Activated CD4-positive, alpha-beta T cell treated with anti-CD3 and anti-CD28 coated beads for 1 hour (primary cell): ENCODE measurements around the gene TMEFF2.
"Not testable (repeated sequence)": the region's sequence is repeated elsewhere in the genome, so short reads cannot be mapped to it uniquely, and the experiment has no call there.

ENCODE experiments used
- DNase-seq: peaks from one replicate; pipeline ENCODE4 v3.0.0-alpha.2; 2020

TMEFF2 gene

DNA sequence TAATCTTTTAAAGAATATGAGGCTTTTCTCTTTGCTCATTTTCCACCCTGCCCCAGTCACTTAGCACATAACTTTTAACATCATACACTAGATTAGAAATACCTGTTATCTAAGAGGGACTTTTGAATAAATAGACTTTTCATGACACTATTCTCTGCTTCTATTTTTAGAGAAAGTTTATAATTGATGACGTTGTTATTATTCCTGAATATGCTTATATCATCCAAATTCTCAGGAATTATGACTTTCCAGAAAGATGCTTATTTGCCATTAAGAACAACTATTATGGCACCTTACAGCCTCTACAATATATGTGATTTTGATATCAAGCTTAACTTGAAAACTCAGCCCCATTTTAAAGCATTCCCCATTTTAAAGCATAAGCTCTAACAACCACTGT is 11.4 kb downstream of the TMEFF2 start:
- no peak for DNase-seq

DNA sequence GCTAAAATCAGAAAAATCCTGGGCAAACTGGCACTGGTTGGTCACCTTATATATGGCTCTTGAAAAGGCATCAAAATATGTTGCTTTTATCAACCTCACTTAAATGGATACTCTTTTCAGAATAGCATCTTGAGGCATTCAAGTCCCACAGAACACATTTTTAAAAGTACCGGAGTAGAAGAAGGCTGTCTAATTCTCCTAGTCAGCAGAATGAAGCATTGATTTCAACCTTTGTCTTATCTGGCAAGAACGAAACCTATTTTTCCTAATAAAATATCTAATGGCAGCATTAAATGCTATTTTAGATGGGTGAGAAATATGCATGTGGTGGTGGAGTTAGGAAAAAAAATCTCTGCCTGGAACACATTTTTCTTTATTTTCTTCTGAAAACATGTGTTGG is 27.8 kb downstream of the TMEFF2 start:
- DNase-seq, result no peak

DNA sequence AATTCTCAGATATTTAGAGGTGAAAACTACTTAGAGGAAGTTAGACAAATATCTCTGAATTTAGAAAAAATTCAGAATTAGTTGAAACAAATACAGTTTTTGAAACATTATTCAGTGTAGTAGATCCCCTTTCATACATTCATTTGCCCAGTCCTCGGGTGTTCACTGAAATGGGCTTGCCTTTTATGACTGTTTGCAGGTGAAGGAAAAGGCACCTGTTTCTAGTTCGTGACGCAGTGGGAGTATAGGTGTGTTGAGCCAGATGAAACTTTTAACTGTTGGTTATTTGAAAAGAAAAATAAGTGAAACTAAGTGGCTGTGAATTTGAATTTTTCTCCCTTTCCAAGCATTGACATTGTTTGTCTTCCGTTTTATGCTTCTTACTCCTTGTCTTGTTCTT is 28.9 kb downstream of the TMEFF2 start:
- no peak for DNase-seq

DNA sequence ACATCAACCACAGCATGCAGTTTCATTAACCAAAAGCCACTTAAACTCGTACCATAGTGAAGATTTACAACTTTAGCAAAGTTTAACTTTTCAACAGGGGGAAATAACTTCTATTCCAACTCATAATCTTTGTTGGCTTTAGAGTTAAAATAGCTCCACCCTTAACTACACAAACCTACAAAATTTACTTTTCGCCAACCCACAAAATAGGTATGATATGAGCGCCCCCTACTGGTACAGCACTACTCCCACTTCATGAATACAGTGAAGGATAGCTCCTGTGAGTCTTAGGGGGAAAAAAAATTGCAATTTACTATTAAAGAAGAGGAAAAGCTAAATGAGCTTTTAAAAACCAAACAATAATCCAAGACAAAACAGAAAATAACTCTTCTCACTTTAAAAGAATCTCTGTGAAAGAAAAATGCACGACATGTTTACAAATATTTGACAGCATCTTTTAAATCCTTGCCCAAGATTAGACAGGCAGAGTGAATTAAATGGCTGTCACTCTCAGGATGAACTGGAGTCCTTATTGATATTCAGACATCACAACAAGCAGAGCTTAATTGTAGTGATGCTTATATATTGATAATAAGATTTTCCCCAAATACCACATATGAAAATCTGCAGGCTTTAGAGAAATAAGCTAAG is 32.2 kb downstream of the TMEFF2 start:
- peak; percentile 27 for DNase-seq

DNA sequence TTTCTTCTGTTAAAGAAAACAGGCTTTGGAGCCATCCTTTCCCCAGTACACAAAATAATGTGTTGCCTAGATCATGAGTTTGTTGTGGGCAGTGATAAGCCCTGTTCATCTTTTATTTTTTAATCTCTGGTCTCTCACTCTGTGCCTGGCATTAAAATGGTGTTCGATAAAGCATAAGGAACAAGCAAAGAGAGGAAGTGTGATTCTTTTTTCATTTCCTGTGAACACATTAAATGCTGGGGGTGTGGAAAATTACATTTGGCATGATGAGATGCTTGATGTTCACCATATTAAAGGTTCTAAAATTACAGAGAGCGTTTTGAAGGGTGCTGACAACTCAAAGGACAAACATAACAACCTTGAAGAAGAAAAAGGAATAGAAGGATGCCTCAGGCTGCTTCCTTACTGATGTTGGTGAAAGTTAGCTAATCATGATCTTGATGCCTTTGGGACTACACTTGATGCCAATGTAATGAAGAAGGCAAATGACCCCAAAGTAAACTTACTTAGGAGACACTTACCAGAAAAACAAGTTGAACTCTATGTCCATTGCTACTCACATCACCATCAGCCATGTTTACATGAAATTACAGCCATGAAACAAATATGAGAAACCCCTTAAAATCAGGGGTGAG is 33.0 kb downstream of the TMEFF2 start:
- DNase-seq, result no peak

DNA sequence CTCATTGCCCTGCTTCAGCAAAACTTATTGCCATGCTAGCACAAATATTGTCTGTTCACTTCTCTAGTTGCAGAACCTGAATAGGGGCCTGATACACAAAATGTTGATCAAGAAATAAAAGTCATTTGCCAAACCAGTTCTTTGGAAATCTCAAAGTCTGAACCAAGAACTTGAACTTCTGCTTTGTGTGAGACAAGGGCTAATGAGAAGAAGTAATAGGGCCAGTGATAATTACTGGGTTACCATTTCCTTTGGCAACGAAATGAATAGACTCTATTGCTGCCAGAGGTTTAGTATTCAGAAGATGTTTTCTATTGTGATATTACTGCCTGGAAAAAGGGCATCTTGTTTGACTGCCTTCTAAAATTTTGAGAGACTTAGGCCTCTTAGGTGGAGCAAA is 35.0 kb downstream of the TMEFF2 start:
- DNase-seq, result no peak

DNA sequence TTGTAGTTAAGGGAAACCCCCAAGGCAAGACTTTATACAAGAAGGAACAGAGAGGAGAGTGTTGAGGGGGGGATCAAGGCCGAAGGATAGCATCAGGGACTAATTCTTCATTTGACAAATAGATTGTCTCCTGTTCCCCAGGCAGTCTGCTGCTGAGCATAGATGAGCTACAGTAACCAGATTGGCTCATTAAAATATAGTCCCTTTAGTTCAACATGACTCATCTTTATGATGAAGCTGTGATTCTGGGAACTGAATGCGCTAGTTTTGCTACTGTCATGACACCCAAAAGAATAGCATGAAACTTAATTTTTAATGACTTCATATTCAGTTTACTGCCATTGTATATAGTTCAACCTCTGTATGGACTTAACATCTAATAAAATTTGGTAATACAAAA is 35.5 kb downstream of the TMEFF2 start:
- DNase-seq, result no peak

DNA sequence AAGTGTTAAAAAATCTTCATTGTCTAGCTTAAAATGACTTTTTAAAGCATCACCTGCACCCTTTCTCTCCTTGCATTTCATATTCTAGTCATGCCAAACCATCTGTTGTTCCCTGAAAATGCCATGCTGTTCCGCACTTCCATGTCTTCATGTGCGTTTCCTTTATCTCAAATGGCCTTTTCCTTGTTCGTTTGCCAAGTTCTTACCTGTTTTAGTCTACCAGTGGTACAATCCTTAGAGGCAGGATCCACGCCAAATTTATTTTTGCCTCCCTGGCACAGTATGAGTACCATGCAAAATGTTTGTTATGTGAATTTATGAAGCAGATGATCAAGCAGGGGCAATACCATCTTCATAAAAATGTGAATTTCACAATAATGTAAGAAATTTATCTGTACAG is 37.0 kb downstream of the TMEFF2 start:
- DNase-seq, result no peak

DNA sequence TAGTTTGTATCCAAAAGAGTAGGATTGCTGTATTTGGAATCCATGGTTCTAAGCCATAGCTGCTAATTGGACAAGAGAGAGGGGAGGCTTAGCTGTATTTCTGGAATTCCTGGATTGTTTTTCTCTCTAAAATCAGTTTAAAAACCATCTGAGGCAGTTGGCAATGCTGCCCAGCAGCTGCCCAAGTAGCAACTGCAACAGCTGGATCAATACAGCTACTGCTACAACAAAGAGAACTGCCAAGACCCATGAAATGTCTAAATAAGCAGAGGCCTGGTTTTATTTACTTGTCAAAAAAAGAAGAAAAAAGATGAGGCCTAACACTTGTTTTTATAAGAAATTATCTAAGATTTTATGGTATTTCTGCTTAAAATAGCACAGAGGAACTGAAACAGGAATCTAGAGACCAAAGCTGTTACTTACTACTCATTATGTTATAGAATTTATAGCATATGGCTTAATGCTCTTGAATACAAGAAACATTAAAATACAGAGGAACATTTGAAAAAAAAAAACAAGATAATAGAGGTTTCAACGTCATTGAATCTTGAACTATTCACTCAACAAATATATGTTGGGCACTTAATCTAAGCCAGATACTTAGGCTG is 39.1 kb downstream of the TMEFF2 start:
- no peak for DNase-seq

DNA sequence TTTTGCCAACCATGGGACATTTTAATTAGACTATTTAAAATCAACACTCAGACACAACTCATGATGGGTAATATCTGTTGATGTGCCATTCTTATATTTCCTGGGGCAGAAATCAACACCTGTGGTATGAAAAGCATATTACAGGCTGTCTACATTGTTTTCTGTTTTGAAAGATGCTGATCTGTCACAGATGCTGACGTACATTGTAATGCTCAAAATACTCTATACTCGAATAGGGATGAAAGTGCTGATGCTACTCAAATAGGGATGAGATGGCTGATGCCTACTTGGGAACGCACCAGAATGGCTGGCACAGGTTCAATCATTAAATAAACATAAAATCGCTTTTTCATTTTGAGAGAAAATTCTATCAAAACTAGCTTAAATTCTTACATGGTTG is 41.2 kb downstream of the TMEFF2 start:
- no peak for DNase-seq

DNA sequence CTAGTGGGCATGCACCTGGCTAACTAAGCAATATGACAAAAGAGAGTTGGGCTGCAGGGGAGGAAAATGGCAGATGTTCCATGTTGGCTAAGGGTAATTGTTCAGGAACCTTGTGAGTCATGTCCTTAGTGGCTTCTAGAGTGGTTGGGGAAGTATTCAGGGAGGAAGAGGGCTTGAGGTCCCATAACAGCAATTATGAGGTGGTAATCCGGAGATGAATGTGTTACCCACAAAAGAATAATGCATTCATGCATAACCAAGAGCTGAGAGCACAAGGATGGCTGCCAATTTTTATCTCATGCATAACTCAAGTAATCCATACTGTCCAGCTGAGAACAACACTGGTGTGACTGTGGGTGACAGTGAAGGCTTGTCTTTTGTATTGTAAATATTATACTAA is 42.9 kb downstream of the TMEFF2 start:
- DNase-seq, result no peak

DNA sequence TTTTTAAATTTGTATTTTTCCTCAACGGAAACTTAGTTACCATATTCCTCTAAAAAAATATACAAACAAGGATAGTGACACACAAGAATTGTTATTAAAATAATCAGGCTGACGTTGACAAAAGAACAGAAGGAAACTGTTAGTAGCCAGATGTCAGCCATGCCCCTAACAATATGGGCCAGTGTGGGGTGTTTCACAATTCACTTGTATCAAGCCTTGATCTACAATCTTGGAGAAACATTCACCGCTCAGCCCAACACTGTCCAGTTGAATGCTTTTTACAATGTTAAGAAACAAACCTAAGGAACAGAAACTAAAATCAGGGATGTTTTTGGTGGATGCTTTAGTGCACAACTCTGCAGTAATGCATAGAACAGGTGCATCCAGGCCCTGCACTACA is 44.6 kb downstream of the TMEFF2 start:
- no peak for DNase-seq

DNA sequence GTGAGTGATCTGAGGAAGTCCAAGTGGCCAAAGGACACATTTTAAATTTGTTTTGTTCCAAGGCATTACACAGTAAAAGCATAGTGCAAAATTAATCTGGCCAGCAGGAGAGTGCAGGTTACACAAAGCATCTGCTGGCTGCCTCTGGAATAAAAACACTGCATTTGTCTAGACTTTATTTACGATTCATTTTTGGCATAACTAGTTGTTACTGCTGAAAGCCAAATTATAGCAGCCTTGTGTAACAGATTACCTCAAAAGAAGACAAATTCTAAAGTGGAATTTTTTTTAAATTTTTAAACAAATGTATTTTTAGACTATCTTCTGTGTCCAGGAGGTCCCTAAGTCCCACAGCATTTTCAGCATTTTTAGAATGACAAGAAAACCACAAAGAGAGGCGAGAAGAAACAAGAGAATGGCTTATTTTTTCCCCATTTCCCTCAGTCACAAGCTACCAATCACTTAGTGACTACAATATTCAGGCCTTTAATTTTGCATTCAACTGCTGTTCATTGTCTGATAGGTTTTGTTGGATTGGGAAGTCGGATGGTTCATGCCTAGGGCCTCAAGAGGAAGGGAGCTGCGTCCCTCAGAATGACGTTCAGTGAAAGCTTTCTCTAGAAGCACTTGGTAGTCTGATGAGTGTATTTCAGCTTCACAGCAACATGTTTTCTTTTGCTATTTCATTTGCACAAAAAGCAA is 46.0 kb downstream of the TMEFF2 start:
- no peak for DNase-seq

DNA sequence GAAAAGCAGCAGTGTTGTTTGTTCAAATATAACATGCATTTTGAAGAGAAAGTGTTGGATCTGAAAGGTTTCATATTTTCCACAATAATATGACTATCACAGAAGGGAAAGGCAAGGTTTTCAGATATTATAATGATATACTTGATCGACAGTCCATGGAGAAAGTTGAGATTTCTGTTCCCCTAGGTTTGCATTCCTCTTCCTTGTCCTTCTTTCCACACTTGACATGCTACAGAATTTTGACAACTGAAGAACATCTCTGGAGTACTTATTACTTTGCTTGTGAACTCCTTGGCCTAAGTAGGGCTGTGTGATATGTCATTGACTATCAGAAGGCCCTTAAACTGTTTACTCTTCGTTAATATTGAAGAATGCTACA is 46.5 kb downstream of the TMEFF2 start:
- no peak for DNase-seq

DNA sequence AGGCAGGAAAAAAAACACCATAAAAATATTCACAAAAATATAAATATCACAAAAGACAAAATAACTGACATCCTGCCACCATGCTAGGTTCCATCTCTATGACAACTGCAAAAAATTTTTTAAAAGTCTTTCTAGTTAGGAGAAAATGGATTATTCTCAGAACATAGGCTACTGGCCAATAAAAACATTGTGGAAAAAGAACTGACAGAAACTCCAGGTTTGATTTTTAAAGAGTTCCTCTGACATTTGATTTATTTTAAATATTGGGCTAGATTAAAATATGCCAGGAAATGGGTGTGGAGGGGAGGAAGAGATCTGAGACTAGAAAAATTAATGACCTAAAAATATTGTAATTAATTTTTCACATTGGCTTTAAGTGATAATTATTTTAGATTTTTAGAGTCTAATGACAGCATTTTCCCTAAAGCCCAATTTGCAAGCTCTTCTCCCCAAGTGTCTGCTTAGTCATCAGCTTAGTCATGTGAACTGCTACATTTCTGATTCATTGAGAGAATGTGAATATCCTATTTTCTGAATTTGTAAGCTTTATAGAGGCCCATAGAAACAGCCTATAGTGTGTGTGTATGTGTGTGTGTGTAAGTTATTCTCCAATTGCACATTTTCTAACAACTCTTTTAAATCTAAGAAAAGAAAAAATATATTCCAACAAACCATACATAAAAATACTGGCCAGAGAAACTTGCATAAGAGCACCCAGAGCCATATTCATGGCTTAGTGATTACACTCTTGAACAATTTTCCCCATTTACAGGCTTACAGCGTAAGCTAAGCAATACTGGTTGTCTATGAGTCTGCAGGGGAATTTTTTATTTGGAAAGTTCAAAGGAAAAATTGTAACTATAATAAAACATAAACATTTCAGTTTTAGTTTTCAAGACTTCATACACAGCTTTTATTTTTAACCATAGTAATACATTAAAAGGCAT is 48.4 kb downstream of the TMEFF2 start:
- no peak for DNase-seq

DNA sequence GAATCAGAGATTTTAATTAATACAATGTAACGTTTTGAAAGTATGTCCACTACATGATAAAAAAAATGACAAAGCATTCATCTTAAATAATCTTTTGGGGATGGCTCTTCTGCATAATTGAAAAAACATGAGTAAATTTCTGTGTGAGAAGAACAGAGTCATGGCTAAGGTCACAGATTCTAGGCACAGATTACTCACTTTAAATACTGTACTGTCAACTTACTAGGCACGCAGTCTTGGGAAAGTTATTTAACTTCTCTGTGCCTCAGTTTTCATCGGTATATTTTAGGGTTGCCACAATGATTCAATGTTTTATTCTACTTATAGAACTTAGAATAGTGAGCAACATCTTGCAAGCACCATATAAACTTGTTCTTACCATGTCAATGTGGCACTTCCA is 49.2 kb downstream of the TMEFF2 start:
- no peak for DNase-seq

DNA sequence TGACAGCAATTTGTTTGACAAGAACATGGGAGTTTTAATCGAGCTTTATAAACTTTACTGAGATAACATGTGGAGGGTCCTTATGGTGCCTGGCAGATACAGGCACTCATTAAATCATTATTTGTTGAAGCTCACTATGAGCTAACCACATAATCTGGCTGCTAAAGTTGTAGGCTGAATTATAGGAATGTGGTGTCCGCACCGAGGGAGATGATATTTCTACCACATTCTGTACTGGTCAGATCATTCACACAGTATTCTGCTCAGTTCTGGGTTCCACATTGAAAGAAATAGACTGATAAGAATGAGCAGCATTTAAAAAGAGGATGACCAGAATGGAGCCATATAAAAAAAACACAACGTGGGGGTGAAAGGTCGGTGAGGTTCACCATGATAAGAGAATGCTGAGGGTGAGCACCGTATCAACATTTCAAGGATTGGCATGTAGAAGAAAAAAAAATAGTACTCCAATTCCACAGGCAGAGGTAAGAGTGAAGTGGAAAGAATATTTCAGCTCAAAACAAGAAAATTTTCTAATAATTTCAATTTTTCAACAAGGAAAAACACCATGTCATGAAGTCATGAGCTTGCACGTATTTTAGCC is 54.4 kb downstream of the TMEFF2 start:
- no peak for DNase-seq

DNA sequence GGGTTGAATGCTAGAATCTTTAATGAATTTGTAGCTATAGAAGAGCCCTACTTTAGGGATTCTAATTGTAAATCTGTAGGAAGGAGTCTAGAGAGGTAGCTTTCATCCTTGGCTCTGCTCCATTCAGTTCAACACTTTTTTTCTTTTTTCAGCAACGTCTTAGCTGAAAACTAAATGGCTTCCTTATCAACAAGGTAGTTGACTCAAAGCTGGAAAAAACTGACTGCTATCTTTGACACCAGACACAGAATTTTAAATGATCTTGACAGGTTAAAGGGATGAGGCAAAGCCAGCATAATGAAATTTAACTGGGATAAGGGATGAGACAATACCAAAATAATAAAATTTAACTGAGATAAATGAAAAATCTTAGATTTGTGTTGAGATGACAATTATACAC is 54.9 kb downstream of the TMEFF2 start:
- DNase-seq, result no peak

DNA sequence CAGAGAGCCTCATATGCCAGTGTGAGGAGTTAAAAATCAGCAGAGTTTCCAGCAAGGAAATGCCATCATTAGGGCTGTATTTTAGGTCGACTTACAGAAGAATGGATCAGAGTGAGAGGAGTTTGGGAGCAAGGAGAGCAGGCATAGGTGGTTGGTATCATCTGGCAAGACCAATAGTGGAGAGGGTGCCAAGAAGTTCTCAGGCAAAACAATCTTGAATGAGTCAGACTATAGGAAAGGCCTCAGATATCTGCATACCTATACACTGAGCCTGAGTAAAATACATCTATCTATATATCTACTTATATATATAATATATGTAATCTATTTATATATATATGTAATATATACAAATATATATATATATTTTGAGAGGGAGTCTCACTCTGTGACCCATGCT is 57.3 kb downstream of the TMEFF2 start:
- DNase-seq, result no peak

DNA sequence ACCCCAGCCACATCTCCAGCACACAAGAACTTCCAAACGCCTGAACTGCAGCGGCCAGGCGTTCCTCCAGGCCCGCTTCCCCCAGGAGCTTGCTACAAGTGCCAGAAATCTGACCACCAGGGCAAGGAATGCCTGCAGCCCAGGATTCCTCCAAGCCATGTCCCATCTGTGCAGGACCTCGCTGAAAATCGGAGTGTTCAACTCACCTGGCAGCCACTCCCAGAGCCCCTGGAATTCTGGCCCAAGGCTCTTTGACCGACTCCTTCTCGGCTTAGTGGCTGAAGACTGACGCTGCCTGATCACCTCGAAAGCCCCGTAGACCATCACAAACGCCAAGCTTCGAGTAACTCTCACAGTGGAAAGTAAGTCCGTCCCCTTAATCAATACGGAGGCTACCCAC is 62.1 kb downstream of the TMEFF2 start:
- not testable (repeated sequence) for DNase-seq

DNA sequence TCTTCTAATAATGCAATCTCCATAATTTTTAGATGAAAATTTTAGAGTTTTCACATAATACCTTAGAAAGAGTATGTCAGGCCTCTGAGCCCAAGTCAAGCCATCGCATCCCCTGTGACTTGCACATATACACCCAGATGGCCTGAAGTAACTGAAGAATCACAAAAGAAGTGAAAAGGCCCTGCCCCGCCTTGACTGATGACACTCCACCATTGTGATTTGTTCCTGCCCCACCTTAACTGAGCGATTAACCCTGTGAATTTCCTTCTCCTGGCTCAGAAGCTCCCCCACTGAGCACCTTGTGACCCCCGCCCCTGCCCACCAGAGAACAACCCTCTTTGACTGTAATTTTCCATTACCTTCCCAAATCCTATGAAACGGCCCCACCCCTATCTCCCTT is 64.4 kb downstream of the TMEFF2 start:
- DNase-seq, result not testable (repeated sequence)

DNA sequence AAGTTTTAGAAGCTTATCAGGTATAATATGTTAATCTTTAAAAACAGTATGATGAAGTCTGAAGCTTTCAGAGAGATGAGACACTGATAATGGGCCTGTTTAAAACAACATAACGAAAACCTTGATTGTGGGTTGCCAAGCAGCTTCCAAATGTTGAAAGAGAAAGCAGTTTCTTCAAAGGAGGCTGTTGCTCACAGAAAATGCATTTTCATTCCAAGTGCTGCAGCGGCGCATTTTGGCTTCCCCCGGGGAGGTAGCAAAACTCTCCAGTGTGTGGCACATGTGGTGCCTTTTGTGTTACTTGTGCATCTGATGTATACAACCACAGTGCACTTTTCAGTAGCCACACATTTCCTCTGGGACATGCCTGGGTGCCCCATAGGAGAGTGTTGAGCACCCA is 66.1 kb downstream of the TMEFF2 start:
- no peak for DNase-seq

DNA sequence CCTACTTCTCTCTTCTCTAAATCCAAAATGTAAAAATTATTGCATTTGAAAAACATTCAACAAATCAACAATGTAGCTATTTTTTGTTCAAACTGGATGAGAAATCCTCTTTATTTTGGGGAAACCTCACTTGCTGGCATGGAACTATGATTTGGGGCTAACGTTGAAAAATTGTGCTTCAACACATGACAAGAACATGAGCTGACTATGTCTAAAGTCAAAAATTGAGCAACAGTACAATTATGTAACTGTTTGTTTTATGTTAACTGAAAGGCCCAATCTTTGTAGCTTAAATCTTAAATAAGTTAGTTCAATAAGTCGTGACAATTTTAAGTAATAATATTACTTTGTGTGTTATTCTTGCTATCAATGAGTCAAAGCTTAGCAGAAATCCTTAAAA is 67.3 kb downstream of the TMEFF2 start:
- DNase-seq, result no peak
